Measurements from ENCODE around the gene FHL3. TPM values are rescaled to one million over a fixed set of nuclear protein-coding genes. Genes with fewer than 3 reads are reported as not detected.

FHL3 gene
- total RNA-seq, 1 experiment from 2014 or later: 23.4 TPM

- TF ChIP-seq SIN3A (IDR thresholded peaks at IDR 0.05; ENCODE audit: borderline replicate concordance, insufficient read depth, low read depth, low read length): no peak
- TF ChIP-seq TCF7L2 (IDR thresholded peaks at IDR 0.05; ENCODE audit: low read depth, low read length): no peak
- TF ChIP-seq REST (IDR thresholded peaks at IDR 0.05; ENCODE audit: insufficient read depth in 1 of 2, low read depth in 2 of 2, low read length in 1 of 2): no peak
- no peak for TF ChIP-seq POLR2AphosphoS5 (IDR thresholded peaks at IDR 0.05; ENCODE audit: low read depth, low read length)
- TF ChIP-seq, protein P1, sequence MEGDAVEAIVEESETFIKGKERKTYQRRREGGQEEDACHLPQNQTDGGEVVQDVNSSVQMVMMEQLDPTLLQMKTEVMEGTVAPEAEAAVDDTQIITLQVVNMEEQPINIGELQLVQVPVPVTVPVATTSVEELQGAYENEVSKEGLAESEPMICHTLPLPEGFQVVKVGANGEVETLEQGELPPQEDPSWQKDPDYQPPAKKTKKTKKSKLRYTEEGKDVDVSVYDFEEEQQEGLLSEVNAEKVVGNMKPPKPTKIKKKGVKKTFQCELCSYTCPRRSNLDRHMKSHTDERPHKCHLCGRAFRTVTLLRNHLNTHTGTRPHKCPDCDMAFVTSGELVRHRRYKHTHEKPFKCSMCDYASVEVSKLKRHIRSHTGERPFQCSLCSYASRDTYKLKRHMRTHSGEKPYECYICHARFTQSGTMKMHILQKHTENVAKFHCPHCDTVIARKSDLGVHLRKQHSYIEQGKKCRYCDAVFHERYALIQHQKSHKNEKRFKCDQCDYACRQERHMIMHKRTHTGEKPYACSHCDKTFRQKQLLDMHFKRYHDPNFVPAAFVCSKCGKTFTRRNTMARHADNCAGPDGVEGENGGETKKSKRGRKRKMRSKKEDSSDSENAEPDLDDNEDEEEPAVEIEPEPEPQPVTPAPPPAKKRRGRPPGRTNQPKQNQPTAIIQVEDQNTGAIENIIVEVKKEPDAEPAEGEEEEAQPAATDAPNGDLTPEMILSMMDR (IDR thresholded peaks at IDR 0.05): no peak
- DNase-seq (ENCODE audit: low read depth, low spot score) (no peak), ATAC-seq (0 out of 2 replicates have a peak, but pooled peaks have one; percentile 22)
- H3K4me1 ChIP-seq (ENCODE audit: control insufficient read depth, insufficient read depth, low read length): peaks cover 20% of the 10 kb centered on the region
- intact Hi-C loops (cut with micrococcal nuclease; ENCODE audit: unreplicated experiment): loop anchor here (5.0 kb wide), 1 partner anchor 809 kb away; no protein-coding TSS in a partner anchor
- peaks cover 4% of the 10 kb centered on the region for H3K36me3 ChIP-seq (ENCODE audit: control insufficient read depth, insufficient read depth, low read length)
- no peaks in the 10 kb centered on the region for H3K27me3 ChIP-seq (ENCODE audit: control insufficient read depth, insufficient read depth, low read length)
- CTCF ChIA-PET: interaction anchor here (0.6 to 1.4 kb wide), 2 partner anchors 15 to 168 kb away, joined by 3 to 4 read pairs; partner anchors contain the start of gene MTF1
- H3K27ac ChIP-seq (ENCODE audit: low read length): no peak overlapping the region
- H3K9me3 ChIP-seq (ENCODE audit: control insufficient read depth, insufficient read depth, low read depth, low read length): no peaks in the 10 kb centered on the region
- POLR2A ChIA-PET: no interaction called here
- no TSS peak for BruUV-seq (replicated peaks)
- no peak overlapping the region for H3K4me3 ChIP-seq (ENCODE audit: low read depth in 2 of 2, low read length in 2 of 2)
- in situ Hi-C loops (cut with HindIII; ENCODE audit: low pct_unique_long_range_greater_than_20kb, low sequenced_read_pairs): no loop called here
Observed at GRCh38 chr1:38028105-38028591, 22.8 kb upstream of the FHL3 start.

- CTCF ChIA-PET: interaction anchor here (0.6 to 1.4 kb wide), 4 partner anchors 14 to 1747 kb away, joined by 3 to 4 read pairs (median 4); partner anchors contain the start of gene MTF1
- intact Hi-C loops (cut with micrococcal nuclease; ENCODE audit: unreplicated experiment): loop anchor here (5.0 kb wide), 1 partner anchor 810 kb away; no protein-coding TSS in a partner anchor
Observed at GRCh38 chr1:38027201-38028104, 22.1 kb upstream of the FHL3 start.

More at GRCh38 chr1:38027201-38028104, 22.1 kb upstream of the FHL3 start:
- Histone ChIP-seq H3K4me1 (ENCODE audit: control insufficient read depth, insufficient read depth, low read length) (peaks cover 20% of the 10 kb centered on the region), H3K9me3 (ENCODE audit: control insufficient read depth, insufficient read depth, low read depth, low read length) (no peaks in the 10 kb centered on the region), H3K27ac (ENCODE audit: low read length) (no peak overlapping the region), H3K4me3 (ENCODE audit: low read depth in 2 of 2, low read length in 2 of 2) (no peak overlapping the region), H3K27me3 (ENCODE audit: control insufficient read depth, insufficient read depth, low read length) (no peaks in the 10 kb centered on the region), H3K36me3 (ENCODE audit: control insufficient read depth, insufficient read depth, low read length) (peaks cover 11% of the 10 kb centered on the region)
- ATAC-seq: no peak
- TF ChIP-seq SIN3A (IDR thresholded peaks at IDR 0.05; ENCODE audit: borderline replicate concordance, insufficient read depth, low read depth, low read length): no peak
- TF ChIP-seq REST (IDR thresholded peaks at IDR 0.05; ENCODE audit: insufficient read depth in 1 of 2, low read depth in 2 of 2, low read length in 1 of 2): no peak
- no peak for TF ChIP-seq POLR2AphosphoS5 (IDR thresholded peaks at IDR 0.05; ENCODE audit: low read depth, low read length)
- TF ChIP-seq TCF7L2 (IDR thresholded peaks at IDR 0.05; ENCODE audit: low read depth, low read length): no peak
- TF ChIP-seq, protein P1 (IDR thresholded peaks at IDR 0.05): no peak
- no peak for DNase-seq (ENCODE audit: low read depth, low spot score)
- POLR2A ChIA-PET: no interaction called here
- BruUV-seq (replicated peaks): no TSS peak
- in situ Hi-C loops (cut with HindIII; ENCODE audit: low pct_unique_long_range_greater_than_20kb, low sequenced_read_pairs): no loop called here
